ENCODE measurements around the gene TOMT. TPM values are rescaled to one million over a fixed set of nuclear protein-coding genes. Genes with fewer than 3 reads are reported as not detected.

Gene TOMT, protein sequence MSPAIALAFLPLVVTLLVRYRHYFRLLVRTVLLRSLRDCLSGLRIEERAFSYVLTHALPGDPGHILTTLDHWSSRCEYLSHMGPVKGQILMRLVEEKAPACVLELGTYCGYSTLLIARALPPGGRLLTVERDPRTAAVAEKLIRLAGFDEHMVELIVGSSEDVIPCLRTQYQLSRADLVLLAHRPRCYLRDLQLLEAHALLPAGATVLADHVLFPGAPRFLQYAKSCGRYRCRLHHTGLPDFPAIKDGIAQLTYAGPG
- not detected for total RNA-seq

DNA sequence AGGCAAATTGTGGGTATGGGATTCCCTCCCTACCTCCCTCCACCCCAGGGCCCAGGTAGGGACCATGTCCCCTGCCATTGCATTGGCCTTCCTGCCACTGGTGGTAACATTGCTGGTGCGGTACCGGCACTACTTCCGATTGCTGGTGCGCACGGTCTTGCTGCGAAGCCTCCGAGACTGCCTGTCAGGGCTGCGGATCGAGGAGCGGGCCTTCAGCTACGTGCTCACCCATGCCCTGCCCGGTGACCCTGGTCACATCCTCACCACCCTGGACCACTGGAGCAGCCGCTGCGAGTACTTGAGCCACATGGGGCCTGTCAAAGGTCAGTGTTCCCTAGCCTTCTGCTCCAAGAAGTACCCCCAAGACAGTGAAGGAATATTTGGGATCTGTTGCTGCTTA lies at the start of gene TOMT:
Gene TOMT, plus strand, starts transcription at position 37 of the 400 bp plus-strand sequence. Its CDS starts 28 bp downstream, at position 65.
- Histone ChIP-seq H3K36me3 (no peaks in the 10 kb centered on the region), H3K9ac (ENCODE audit: low read depth in 2 of 2, low read length in 2 of 2) (no peak within 1 kb of the TSS), H3K27ac (no peak within 1 kb of the TSS), H3K4me3 (no peak within 1 kb of the TSS), H3K9me3 (no peaks in the 10 kb centered on the region), H3K4me1 (peaks cover 10% of the 10 kb centered on the region), H3K27me3 (no peaks in the 10 kb centered on the region)
- DNase-seq = no peak
- intact Hi-C loops (cut with DNase I) = no loop called here
- TF ChIP-seq, protein P1, sequence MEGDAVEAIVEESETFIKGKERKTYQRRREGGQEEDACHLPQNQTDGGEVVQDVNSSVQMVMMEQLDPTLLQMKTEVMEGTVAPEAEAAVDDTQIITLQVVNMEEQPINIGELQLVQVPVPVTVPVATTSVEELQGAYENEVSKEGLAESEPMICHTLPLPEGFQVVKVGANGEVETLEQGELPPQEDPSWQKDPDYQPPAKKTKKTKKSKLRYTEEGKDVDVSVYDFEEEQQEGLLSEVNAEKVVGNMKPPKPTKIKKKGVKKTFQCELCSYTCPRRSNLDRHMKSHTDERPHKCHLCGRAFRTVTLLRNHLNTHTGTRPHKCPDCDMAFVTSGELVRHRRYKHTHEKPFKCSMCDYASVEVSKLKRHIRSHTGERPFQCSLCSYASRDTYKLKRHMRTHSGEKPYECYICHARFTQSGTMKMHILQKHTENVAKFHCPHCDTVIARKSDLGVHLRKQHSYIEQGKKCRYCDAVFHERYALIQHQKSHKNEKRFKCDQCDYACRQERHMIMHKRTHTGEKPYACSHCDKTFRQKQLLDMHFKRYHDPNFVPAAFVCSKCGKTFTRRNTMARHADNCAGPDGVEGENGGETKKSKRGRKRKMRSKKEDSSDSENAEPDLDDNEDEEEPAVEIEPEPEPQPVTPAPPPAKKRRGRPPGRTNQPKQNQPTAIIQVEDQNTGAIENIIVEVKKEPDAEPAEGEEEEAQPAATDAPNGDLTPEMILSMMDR (IDR thresholded peaks at IDR 0.05) = no peak

DNA sequence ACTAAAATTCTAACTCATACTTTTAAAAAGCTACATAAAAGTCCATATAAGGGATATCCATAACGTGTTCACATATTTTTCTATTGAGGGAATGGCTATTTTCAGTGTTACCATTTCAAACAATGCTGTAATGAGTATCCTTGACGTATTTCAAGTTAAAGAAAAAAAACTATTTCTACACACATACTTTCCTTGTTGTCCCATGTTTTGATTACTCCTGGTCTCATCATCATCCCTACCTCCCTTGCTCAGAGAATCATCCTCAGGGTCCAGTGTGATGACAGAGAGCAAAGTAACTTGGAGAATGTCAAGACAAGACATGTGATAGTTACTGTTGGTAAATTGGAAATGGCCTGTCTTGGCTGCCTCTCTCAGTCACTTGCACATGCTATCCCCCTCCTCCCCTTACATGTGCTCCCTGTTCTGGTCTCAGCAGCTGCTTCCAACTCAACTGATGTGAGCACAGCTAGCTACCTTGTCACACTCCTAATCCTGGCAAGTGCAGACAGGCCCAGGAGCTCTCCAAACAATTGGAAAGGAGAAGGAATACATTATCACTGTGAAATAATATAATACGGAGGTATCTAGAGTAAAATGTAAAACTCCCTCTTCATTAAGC lies 47.2 kb upstream of the TOMT start:
- intact Hi-C loops (cut with DNase I) = no loop called here
- H3K27ac ChIP-seq = no peak overlapping the region

DNA sequence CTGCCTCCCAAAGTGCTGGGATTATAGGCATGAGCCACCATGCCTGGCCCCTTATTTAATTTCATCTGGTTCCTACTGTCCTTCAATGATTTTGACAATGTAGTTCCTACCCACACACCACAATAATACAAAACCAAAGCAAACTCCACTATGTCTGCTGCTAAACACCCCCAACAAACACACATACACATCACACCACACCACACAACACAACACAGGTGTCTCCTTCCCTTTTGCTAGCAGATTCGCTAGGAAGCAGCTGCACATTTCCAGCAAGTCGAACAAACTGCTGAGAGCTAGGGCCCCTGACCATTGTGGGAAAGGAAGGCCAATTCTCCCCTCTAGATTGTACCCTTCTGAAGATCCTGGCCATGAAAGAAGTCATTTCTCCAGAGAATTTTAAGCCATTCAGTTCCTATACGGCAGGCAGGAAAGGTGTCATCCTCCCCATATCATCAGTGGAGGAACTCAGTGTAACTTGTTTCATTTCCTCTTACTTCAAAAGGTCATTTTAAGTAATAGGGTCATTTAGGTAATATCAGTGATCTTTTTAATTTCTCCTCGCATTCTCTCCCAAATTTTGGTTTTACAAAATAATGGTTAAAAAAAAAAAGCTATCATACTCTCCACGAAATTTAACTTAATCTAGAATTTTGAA lies 43.9 kb upstream of the TOMT start:
- no peak overlapping the region for H3K4me3 ChIP-seq
- intact Hi-C loops (cut with DNase I) = no loop called here
- TF ChIP-seq, protein P1 (IDR thresholded peaks at IDR 0.05) = no peak

More for the DNA sequence above, 47.2 kb upstream of the TOMT start:
- TF ChIP-seq, protein P1 (IDR thresholded peaks at IDR 0.05) = no peak
- no peaks in the 10 kb centered on the region for H3K4me1 ChIP-seq
- no peak overlapping the region for H3K9ac ChIP-seq (ENCODE audit: low read depth in 2 of 2, low read length in 2 of 2)
- no peaks in the 10 kb centered on the region for H3K9me3 ChIP-seq
- no peak for DNase-seq
- H3K27me3 ChIP-seq = no peaks in the 10 kb centered on the region
- H3K36me3 ChIP-seq = no peaks in the 10 kb centered on the region
- H3K4me3 ChIP-seq = no peak overlapping the region

DNA sequence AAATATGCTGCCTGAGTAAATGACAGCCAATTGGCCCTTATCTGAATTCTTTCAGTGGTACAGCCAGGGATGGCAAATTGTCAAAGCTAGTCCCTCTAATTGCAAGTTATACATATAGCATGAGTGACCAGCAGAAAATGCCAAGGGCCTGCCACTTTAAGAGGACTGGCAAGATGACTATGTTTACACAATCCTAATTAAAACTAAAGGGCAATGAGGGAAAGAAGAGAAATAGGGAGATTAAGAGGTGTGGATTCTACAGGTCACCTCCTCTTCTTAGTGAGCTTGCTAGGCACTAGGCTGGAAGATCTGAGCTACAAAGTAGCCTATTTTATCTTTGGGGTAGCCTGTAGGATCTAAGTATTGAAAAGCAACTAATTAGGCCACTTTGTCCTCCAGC lies 38.9 kb upstream of the TOMT start:
- Histone ChIP-seq H3K9ac (ENCODE audit: low read depth in 2 of 2, low read length in 2 of 2) (no peak overlapping the region), H3K9me3 (no peaks in the 10 kb centered on the region), H3K36me3 (no peaks in the 10 kb centered on the region), H3K4me1 (peaks cover 6% of the 10 kb centered on the region), H3K27ac (peak overlapping the region; percentile 3), H3K27me3 (no peaks in the 10 kb centered on the region), H3K4me3 (no peak overlapping the region)
- TF ChIP-seq, protein P1 (IDR thresholded peaks at IDR 0.05) = no peak
- DNase-seq = no peak
- intact Hi-C loops (cut with DNase I) = no loop called here

More for the DNA sequence above, 43.9 kb upstream of the TOMT start:
- Histone ChIP-seq H3K36me3 (no peaks in the 10 kb centered on the region), H3K27me3 (no peaks in the 10 kb centered on the region), H3K9me3 (no peaks in the 10 kb centered on the region), H3K4me1 (no peaks in the 10 kb centered on the region), H3K27ac (no peak overlapping the region), H3K9ac (ENCODE audit: low read depth in 2 of 2, low read length in 2 of 2) (no peak overlapping the region)
- DNase-seq = no peak

DNA sequence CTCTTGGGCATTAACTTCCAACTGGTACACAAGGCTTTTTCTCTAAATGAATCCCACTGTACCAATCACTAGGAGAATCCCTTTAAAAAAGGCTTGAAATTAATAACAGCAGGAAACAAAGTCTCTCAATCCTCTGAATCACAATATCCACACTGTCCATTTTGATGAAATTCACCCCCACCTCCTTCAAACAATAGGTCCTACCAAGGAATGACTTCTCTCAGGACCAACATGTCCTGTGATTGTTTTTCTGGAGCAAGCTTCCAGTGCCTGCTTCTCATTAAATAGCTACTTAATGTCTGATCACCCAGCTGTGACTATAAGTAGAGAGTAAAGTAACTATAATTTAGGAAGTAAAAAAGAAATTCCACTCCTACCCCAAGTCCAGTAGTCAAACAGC lies 38.5 kb upstream of the TOMT start:
- TF ChIP-seq, protein P1 (IDR thresholded peaks at IDR 0.05) = no peak
- intact Hi-C loops (cut with DNase I) = no loop called here
- Histone ChIP-seq H3K36me3 (no peaks in the 10 kb centered on the region), H3K9me3 (no peaks in the 10 kb centered on the region), H3K9ac (ENCODE audit: low read depth in 2 of 2, low read length in 2 of 2) (no peak overlapping the region), H3K4me3 (no peak overlapping the region), H3K27me3 (no peaks in the 10 kb centered on the region), H3K27ac (peak overlapping the region; percentile 3), H3K4me1 (peaks cover 6% of the 10 kb centered on the region)
- no peak for DNase-seq
